Loucy (cell line): ENCODE data around the gene NDUFB7.
"Not testable (repeated sequence)": the region's sequence is repeated elsewhere in the genome, so short reads cannot be mapped to it uniquely, and the experiment has no call there.

Experiments
- H2AFZ ChIP-seq: fragments of 200-600 bp; sonication (generic); 2 replicates; pipeline ENCODE4 v1.6.0; 2016; ENCODE audit warnings: antibody characterized with exemption, mild to moderate bottlenecking, low read length, moderate library complexity
- H3F3A ChIP-seq: fragments of 200-600 bp; 2 replicates; pipeline ENCODE4 v1.6.0; 2016; ENCODE audit warnings: antibody characterized with exemption, low read depth, mild to moderate bottlenecking
- H3K27me3 ChIP-seq: fragments of 200-600 bp; sonication (generic); 2 replicates; pipeline ENCODE4 v1.6.1; 2014; ENCODE audit warnings: low read length, mild to moderate bottlenecking; ENCODE audit not compliant: insufficient read depth, poor library complexity, severe bottlenecking
- H3K36me3 ChIP-seq: fragments of 200-600 bp; sonication (generic); 2 replicates; pipeline ENCODE4 v1.6.1; 2016; ENCODE audit warnings: low read length; ENCODE audit not compliant: insufficient read depth
- H3K4me1 ChIP-seq: fragments of 200-600 bp; sonication (generic); 2 replicates; pipeline ENCODE4 v1.5.1; 2014; ENCODE audit warnings: low read length, mild to moderate bottlenecking; ENCODE audit not compliant: insufficient read depth, poor library complexity, severe bottlenecking
- H3K4me2 ChIP-seq: fragments of 200-600 bp; sonication (generic); 2 replicates; pipeline ENCODE4 v1.6.0; 2014; ENCODE audit warnings: antibody characterized with exemption, low read length, low read depth, mild to moderate bottlenecking; ENCODE audit not compliant: poor library complexity, severe bottlenecking
- H3K4me3 ChIP-seq: fragments of 200-600 bp; sonication (generic); 2 replicates; pipeline ENCODE4 v1.5.1; 2014; ENCODE audit warnings: low read length, mild to moderate bottlenecking, mixed read lengths; ENCODE audit not compliant: poor library complexity, severe bottlenecking
- H3K79me2 ChIP-seq: fragments of 200-600 bp; sonication (generic); 2 replicates; pipeline ENCODE4 v1.6.1; 2014; ENCODE audit warnings: low read length; ENCODE audit not compliant: insufficient read depth
- H3K9ac ChIP-seq: fragments of 200-600 bp; sonication (generic); 2 replicates; pipeline ENCODE4 v1.6.0; 2014; ENCODE audit warnings: mild to moderate bottlenecking, low read depth, low read length, moderate library complexity; ENCODE audit not compliant: poor library complexity, severe bottlenecking
- H3K9me2 ChIP-seq: fragments of 200-600 bp; sonication (generic); replicated peaks from 2 replicates; pipeline ENCODE4 v1.6.1; 2016; ENCODE audit warnings: low read depth, low read length, mixed read lengths
- H3K9me3 ChIP-seq: fragments of 200-600 bp; sonication (generic); 2 replicates; pipeline ENCODE4 v1.6.1; 2014; ENCODE audit warnings: mild to moderate bottlenecking, antibody characterized with exemption, low read length, low read depth; ENCODE audit not compliant: insufficient read depth
- H4K20me1 ChIP-seq: fragments of 200-600 bp; sonication (generic); 2 replicates; pipeline ENCODE4 v1.6.0; 2014; ENCODE audit warnings: antibody characterized with exemption, low read length, mild to moderate bottlenecking; ENCODE audit not compliant: insufficient read depth, poor library complexity, severe bottlenecking
- EZH2phosphoT487 ChIP-seq: fragments of 200-600 bp; IDR thresholded peaks from 2 replicates; pipeline ENCODE4 v1.6.1; 2018; ENCODE audit warnings: antibody characterized with exemption, mild to moderate bottlenecking, moderate library complexity, borderline replicate concordance
- TF ChIP-seq, protein P1 (sequence below): fragments of 200-600 bp; sonication (generic); conservative IDR thresholded peaks from 2 replicates; pipeline ENCODE4 v1.5.1; 2014; ENCODE audit warnings: mild to moderate bottlenecking, antibody characterized with exemption, low read length

The NDUFB7 gene

GRCh38 chr19:14599548-14600147 is 27.8 kb upstream of the NDUFB7 start:
- Histone ChIP-seq H3K9me3 (no peaks in the 10 kb centered on the region), H3K36me3 (no peaks in the 10 kb centered on the region)

DNA sequence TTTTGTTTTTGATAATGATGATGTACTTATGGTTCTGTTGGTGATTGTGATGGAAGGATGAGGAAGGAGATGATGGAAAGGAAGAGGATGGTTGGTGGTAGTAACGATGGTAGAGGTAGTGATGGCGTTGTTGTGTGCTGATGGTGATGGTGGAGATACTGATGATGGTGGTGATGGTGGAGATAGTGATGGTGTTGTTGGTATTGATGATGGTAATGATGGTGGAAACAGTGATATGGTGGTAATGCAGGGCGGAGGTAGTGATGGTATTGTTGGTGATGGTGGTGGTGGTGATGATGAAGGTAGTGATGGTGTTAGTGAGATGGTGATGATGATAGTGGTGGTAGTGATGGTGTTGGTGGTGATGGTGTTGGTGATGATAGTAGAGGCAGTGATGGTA is 23.7 kb upstream of the NDUFB7 start:
- H3K4me1 ChIP-seq, result no peaks in the 10 kb centered on the region
- no peak for TF ChIP-seq EZH2phosphoT487
- TF ChIP-seq, protein P1, sequence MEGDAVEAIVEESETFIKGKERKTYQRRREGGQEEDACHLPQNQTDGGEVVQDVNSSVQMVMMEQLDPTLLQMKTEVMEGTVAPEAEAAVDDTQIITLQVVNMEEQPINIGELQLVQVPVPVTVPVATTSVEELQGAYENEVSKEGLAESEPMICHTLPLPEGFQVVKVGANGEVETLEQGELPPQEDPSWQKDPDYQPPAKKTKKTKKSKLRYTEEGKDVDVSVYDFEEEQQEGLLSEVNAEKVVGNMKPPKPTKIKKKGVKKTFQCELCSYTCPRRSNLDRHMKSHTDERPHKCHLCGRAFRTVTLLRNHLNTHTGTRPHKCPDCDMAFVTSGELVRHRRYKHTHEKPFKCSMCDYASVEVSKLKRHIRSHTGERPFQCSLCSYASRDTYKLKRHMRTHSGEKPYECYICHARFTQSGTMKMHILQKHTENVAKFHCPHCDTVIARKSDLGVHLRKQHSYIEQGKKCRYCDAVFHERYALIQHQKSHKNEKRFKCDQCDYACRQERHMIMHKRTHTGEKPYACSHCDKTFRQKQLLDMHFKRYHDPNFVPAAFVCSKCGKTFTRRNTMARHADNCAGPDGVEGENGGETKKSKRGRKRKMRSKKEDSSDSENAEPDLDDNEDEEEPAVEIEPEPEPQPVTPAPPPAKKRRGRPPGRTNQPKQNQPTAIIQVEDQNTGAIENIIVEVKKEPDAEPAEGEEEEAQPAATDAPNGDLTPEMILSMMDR, result no peak
- H2AFZ ChIP-seq, result no peak overlapping the region
- peaks cover 11% of the 10 kb centered on the region for H3K27me3 ChIP-seq
- no peaks in the 10 kb centered on the region for H3K79me2 ChIP-seq
- H3K4me3 ChIP-seq, result no peak overlapping the region
- no peaks in the 10 kb centered on the region for H4K20me1 ChIP-seq
- no peaks in the 10 kb centered on the region for H3K36me3 ChIP-seq
- H3F3A ChIP-seq, result no peaks in the 10 kb centered on the region
- no peaks in the 10 kb centered on the region for H3K9me3 ChIP-seq
- H3K4me2 ChIP-seq, result no peak overlapping the region
- H3K9ac ChIP-seq, result no peak overlapping the region
- no peaks in the 10 kb centered on the region for H3K9me2 ChIP-seq

More at GRCh38 chr19:14599548-14600147, 27.8 kb upstream of the NDUFB7 start:
- TF ChIP-seq, protein P1, result no peak
- TF ChIP-seq EZH2phosphoT487, result no peak
- no peak overlapping the region for H3K9ac ChIP-seq
- no peaks in the 10 kb centered on the region for H3K79me2 ChIP-seq
- 0 out of 2 replicates have a peak, but pooled peaks cover 4% of the 10 kb centered on the region for H3F3A ChIP-seq
- no peak overlapping the region for H3K4me2 ChIP-seq
- no peak overlapping the region for H2AFZ ChIP-seq
- peaks cover 20% of the 10 kb centered on the region for H3K27me3 ChIP-seq
- no peaks in the 10 kb centered on the region for H4K20me1 ChIP-seq
- no peak overlapping the region for H3K4me3 ChIP-seq
- H3K9me2 ChIP-seq, result no peaks in the 10 kb centered on the region
- H3K4me1 ChIP-seq, result peaks cover 9% of the 10 kb centered on the region

DNA sequence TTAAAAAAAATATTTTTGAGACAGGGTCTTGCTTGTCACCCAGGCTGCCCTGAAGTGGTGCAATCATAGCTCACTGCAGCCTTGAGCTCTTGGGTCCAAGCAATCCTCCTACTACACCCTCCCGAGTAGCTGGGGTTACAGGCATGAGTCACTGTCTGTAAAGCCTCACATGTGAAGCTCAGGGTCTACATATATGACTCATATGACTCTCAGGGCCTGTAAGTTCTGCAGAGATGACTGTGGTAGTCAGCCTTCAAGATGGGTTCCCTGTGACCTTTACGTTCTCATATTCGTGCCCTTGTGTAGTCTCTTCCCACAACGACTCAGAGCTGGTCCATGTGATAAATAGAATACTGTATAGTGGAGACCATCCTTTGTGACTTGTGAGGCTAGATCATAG is 17.6 kb upstream of the NDUFB7 start:
- not testable (repeated sequence) for H3K9ac ChIP-seq, H3K4me1 ChIP-seq, H3K4me3 ChIP-seq, H3K36me3 ChIP-seq, H3K9me2 ChIP-seq, H4K20me1 ChIP-seq, H3F3A ChIP-seq, H3K27me3 ChIP-seq, H3K79me2 ChIP-seq, H3K4me2 ChIP-seq, H2AFZ ChIP-seq, H3K9me3 ChIP-seq

DNA sequence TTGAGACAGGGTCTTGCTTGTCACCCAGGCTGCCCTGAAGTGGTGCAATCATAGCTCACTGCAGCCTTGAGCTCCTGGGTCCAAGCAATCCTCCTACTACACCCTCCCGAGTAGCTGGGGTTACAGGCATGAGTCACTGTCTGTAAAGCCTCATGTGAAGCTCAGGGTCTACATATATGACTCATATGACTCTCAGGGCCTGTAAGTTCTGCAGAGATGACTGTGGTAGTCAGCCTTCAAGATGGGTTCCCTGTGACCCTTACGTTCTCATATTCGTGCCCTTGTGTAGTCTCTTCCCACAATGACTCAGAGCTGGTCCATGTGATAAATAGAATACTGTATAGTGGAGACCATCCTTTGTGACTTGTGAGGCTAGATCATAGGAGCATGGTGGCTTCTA is 13.3 kb upstream of the NDUFB7 start:
- H3K4me2 ChIP-seq, H4K20me1 ChIP-seq, H3K4me3 ChIP-seq, H3F3A ChIP-seq, H3K79me2 ChIP-seq, H3K9me3 ChIP-seq, H3K9me2 ChIP-seq, H3K4me1 ChIP-seq, H3K27me3 ChIP-seq, H2AFZ ChIP-seq, H3K9ac ChIP-seq, H3K36me3 ChIP-seq: not testable (repeated sequence)

- H3K9me3 ChIP-seq, H3K27me3 ChIP-seq, H3K9me2 ChIP-seq, H3K9ac ChIP-seq, H3K4me1 ChIP-seq, H4K20me1 ChIP-seq, H3K4me3 ChIP-seq, H3K79me2 ChIP-seq, H3F3A ChIP-seq, H3K36me3 ChIP-seq, H3K4me2 ChIP-seq, H2AFZ ChIP-seq: not testable (repeated sequence)
Observed at GRCh38 chr19:14584372-14584771, 12.5 kb upstream of the NDUFB7 start.
